Caco-2 (cell line): ENCODE measurements around the gene CPD. TPM values are rescaled to one million over a fixed set of nuclear protein-coding genes. Genes with fewer than 3 reads are reported as not detected.

Experiments
- Bru-seq: library from RNA; stranded (reverse); fragments of 400-500 nt; gene quantifications from one replicate; lab custom pipeline; 2021; lab: Mats Ljungman, UMichigan
- BruChase-seq, 2 experiments: library from RNA; stranded (reverse); fragments of 400-500 nt; gene quantifications; one replicate each; lab custom pipeline; 2021; lab: Mats Ljungman, UMichigan
- BruUV-seq: library from RNA; stranded (reverse); fragments of 400-500 nt; replicated peaks from 2 replicates; lab custom pipeline; 2021; lab: Mats Ljungman, UMichigan
- CTCF ChIA-PET: fragments of 300-600 bp; sonication (Branson Sonifier 250); formaldehyde crosslinking; loops from one replicate; lab custom pipeline; 2022; ENCODE audit warnings: antibody characterized with exemption; lab: Charles Lee
- POLR2A ChIA-PET: fragments of 300-600 bp; sonication (Branson Sonifier 250); formaldehyde crosslinking; loops from one replicate; lab custom pipeline; 2022; ENCODE audit warnings: antibody characterized with exemption; lab: Charles Lee
- DNase-seq, 2 experiments: peaks; one replicate each; pipeline versions ENCODE4 v3.0.0 to v3.0.0-alpha.2; 2020 to 2022
- H3K27me3 ChIP-seq: replicated peaks from 2 replicates; pipeline ENCODE4 v1.6.0; 2011; ENCODE audit warnings: low read length; ENCODE audit not compliant: control insufficient read depth, insufficient read depth
- H3K36me3 ChIP-seq: 2 replicates; pipeline ENCODE4 v1.5.1; 2011; ENCODE audit warnings: low read length; ENCODE audit not compliant: control insufficient read depth, insufficient read depth
- H3K4me1 ChIP-seq: fragments of 250-450 bp; sonication (Bioruptor Pico); 2 replicates; pipeline ENCODE4 v1.5.1; 2020; ENCODE audit warnings: mild to moderate bottlenecking
- H3K4me3 ChIP-seq: 2 replicates; pipeline ENCODE4 v1.5.1; 2011; ENCODE audit warnings: low read depth, mild to moderate bottlenecking, control low read depth, low read length
- H3K9me3 ChIP-seq: fragments of 250-450 bp; sonication (Bioruptor Pico); 2 replicates; pipeline ENCODE4 v1.5.1; 2020; ENCODE audit warnings: mild to moderate bottlenecking, moderate library complexity
- H3K27ac Mint-ChIP-seq: one replicate; pipeline ENCODE4 v1.8.0; 2022; ENCODE audit warnings: mixed read lengths; ENCODE audit not compliant: unreplicated experiment
- H3K27me3 Mint-ChIP-seq: one replicate; pipeline ENCODE4 v1.8.0; 2022; ENCODE audit warnings: mixed read lengths; ENCODE audit not compliant: insufficient read depth, unreplicated experiment
- H3K36me3 Mint-ChIP-seq: one replicate; pipeline ENCODE4 v1.8.0; 2022; ENCODE audit warnings: mild to moderate bottlenecking, mixed read lengths; ENCODE audit not compliant: insufficient read depth, unreplicated experiment
- H3K4me1 Mint-ChIP-seq: one replicate; pipeline ENCODE4 v1.8.0; 2022; ENCODE audit warnings: low read depth, mixed read lengths; ENCODE audit not compliant: unreplicated experiment
- H3K4me3 Mint-ChIP-seq: one replicate; pipeline ENCODE4 v1.8.0; 2022; ENCODE audit warnings: mild to moderate bottlenecking, moderate library complexity, mixed read lengths; ENCODE audit not compliant: unreplicated experiment
- H3K9me3 Mint-ChIP-seq: one replicate; pipeline ENCODE4 v1.8.0; 2022; ENCODE audit warnings: mixed read lengths; ENCODE audit not compliant: unreplicated experiment
- intact Hi-C: fragments of 100-400 bp; cut with micrococcal nuclease; formaldehyde crosslinking; loops from one replicate; pipeline ENCODE4 v1.10.0; 2022; ENCODE audit not compliant: unreplicated experiment
- long read RNA-seq: library from polyadenylated mRNA; stranded (forward); transcript quantifications from one replicate; pipeline ENCODE4 v2.0.0, GENCODE V29; 2022
- total RNA-seq: library from RNA; stranded (reverse); gene quantifications from 2 replicates; pipeline ENCODE4 v1.2.3, GENCODE V29; 2022
- TF ChIP-seq, protein P1 (sequence below), 2 experiments: fragments of 200-600 bp in 1 of 2; IDR thresholded peaks; 1 replicate in 1 of 2; 2 replicates in 1 of 2; pipeline versions ENCODE4 v1.5.1 to v1.8.0; 2011 to 2022; ENCODE audit warnings: antibody characterized with exemption in 1 of 2, control low read depth in 1 of 2, inconsistent platforms in 1 of 2, low read depth in 1 of 2, low read length in 1 of 2, mild to moderate bottlenecking in 1 of 2, moderate library complexity in 1 of 2; ENCODE audit not compliant: insufficient read depth in 1 of 2, severe bottlenecking in 1 of 2, unreplicated experiment in 1 of 2

The CPD gene
- total RNA-seq (127 and 149 TPM in 2 replicates), Bru-seq, nascent RNA (percentile 90 among the genes with signal in this experiment), BruChase-seq, experiment 1, labeled RNA remaining after a 2-hour chase (percentile 87 among the genes with signal in this experiment), BruChase-seq, experiment 2, labeled RNA remaining after a 6-hour chase (percentile 94 among the genes with signal in this experiment)
- long read RNA-seq, full-length matches to known transcripts: 112 of 176 reads
- long read RNA-seq, partial matches to known transcripts: 25 of 176 reads
- long read RNA-seq, other reads (novel, unspliced or antisense): 39 of 176 reads

DNA sequence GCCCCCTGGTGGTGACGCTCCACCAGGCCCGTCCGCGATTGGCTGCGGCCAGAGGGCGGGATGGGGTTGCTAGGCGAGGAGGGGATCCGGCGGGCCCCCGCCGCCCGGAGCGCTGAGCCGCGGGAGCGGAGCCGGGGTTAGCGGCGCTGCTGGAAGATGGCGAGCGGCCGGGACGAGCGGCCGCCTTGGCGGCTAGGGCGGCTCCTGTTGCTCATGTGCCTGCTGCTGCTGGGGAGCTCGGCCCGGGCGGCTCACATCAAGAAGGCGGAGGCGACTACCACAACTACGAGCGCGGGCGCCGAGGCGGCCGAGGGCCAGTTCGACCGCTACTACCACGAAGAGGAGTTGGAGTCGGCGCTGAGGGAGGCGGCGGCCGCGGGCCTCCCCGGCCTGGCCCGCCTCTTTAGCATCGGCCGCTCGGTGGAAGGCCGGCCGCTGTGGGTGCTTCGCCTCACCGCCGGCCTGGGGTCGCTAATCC is at the start of gene CPD:
Gene CPD, plus strand, starts transcription at position 103 of the 478 bp plus-strand sequence. Its CDS starts 54 bp downstream, at position 157.
- no TSS peak for BruUV-seq
- peak within 1 kb of the TSS; percentile 64 for H3K4me3 ChIP-seq
- DNase-seq: peak; percentile 96 to 99
- H3K36me3 ChIP-seq: no peaks in the 10 kb centered on the region
- TF ChIP-seq, protein P1, sequence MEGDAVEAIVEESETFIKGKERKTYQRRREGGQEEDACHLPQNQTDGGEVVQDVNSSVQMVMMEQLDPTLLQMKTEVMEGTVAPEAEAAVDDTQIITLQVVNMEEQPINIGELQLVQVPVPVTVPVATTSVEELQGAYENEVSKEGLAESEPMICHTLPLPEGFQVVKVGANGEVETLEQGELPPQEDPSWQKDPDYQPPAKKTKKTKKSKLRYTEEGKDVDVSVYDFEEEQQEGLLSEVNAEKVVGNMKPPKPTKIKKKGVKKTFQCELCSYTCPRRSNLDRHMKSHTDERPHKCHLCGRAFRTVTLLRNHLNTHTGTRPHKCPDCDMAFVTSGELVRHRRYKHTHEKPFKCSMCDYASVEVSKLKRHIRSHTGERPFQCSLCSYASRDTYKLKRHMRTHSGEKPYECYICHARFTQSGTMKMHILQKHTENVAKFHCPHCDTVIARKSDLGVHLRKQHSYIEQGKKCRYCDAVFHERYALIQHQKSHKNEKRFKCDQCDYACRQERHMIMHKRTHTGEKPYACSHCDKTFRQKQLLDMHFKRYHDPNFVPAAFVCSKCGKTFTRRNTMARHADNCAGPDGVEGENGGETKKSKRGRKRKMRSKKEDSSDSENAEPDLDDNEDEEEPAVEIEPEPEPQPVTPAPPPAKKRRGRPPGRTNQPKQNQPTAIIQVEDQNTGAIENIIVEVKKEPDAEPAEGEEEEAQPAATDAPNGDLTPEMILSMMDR (IDR thresholded peaks at IDR 0.05; ENCODE audit: insufficient read depth in 1 of 2, low read depth in 1 of 2, low read length in 1 of 2, severe bottlenecking in 1 of 2, unreplicated experiment in 1 of 2): peak in 1 of 2 experiments; percentile 16
- Mint-ChIP-seq H3K9me3 (no peaks in the 10 kb centered on the region), H3K27ac (peak within 1 kb of the TSS; percentile 86), H3K4me3 (peak within 1 kb of the TSS; percentile 88), H3K36me3 (peaks cover 16% of the 10 kb centered on the region), H3K4me1 (peaks cover 34% of the 10 kb centered on the region), H3K27me3 (no peaks in the 10 kb centered on the region)
- peaks cover 40% of the 10 kb centered on the region for H3K4me1 ChIP-seq
- ChIA-PET POLR2A (interaction anchor here (0.6 kb wide), 1 partner anchor 362 kb away, joined by 5 read pairs; no protein-coding TSS in a partner anchor), CTCF (no interaction called here)
- no peaks in the 10 kb centered on the region for H3K9me3 ChIP-seq
- no peaks in the 10 kb centered on the region for H3K27me3 ChIP-seq
- intact Hi-C loops: loop anchor here (1.0 kb wide), 2 partner anchors 35 to 39 kb away; no protein-coding TSS in a partner anchor

DNA sequence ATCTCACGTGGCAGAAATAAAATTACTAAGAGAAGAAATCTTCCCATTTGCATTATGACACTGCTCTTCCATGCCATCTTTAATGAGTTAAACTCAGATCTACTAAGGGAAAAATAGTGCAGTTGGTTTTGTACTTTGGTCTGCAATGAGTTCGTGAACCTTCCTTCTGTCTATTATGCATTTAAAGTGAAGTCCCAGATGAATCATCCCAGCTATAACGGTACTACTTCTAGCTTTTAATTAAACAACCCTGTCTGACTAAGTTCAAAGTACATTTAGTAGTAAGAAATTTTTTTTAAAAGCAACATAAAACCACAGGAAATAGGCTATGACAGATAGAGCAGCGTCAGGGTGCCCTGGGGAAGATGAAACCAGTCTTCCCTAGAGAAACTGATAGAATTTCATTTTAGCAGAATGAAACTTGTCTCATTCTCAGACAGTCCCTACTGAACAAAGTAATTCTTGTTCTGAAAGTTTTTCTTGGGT is 46.6 kb upstream of the CPD start:
- no TSS peak for BruUV-seq
- Mint-ChIP-seq H3K36me3 (no peaks in the 10 kb centered on the region), H3K27me3 (no peaks in the 10 kb centered on the region), H3K4me3 (no peak overlapping the region), H3K4me1 (peaks cover 31% of the 10 kb centered on the region), H3K9me3 (no peaks in the 10 kb centered on the region), H3K27ac (no peak overlapping the region)
- H3K36me3 ChIP-seq: no peaks in the 10 kb centered on the region
- no peaks in the 10 kb centered on the region for H3K9me3 ChIP-seq
- no peaks in the 10 kb centered on the region for H3K27me3 ChIP-seq
- TF ChIP-seq, protein P1 (IDR thresholded peaks at IDR 0.05; ENCODE audit: insufficient read depth in 1 of 2, low read depth in 1 of 2, low read length in 1 of 2, severe bottlenecking in 1 of 2, unreplicated experiment in 1 of 2): no peak
- no peak overlapping the region for H3K4me3 ChIP-seq
- DNase-seq: no peak
- ChIA-PET CTCF (interaction anchor here (0.5 kb wide), 1 partner anchor 305 kb away, joined by 3 read pairs; no protein-coding TSS in a partner anchor), POLR2A (no interaction called here)
- H3K4me1 ChIP-seq: peaks cover 37% of the 10 kb centered on the region
- intact Hi-C loops: no loop called here

DNA sequence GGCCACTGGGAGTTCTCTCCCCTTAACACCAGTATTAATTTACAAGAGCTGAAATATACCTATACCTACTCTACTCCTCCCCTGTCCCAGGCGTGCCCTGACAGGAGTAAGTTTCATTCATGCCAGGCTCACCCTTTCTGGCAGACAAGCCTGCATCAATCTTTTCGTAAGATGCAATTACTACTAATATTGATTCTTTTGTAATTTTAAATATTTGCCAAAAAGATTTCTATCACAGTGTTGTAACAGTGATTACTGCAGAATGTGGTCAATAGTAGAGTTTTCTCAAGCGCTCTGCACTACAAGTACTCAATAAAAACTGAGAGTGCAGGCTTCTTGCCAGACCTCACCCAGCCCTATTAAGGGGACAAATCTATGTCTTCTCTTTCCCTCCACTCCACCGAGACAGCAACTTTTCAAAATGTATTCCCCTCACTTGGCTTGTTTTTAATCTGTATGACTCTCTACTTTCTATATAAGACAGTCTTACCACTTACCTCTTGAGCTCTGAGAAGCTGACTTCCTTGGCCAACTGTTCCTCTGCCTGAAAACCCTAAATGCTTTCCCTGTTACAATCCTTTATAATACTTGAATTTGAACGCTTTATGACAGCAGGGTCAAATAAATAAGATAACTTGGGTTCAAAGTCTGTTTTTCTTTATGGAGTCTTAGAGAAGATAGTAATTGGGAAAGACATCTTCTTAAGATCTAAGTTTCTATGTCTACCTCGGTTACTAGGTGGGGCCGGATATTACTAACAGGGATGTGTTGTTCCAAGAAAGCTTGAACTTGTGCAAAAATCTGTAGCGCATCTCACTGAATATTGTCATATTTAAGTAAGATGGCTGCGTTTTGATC is 45.0 kb upstream of the CPD start, which contains the start of gene TMIGD1:
Gene TMIGD1, minus strand, starts transcription at position 555 of the 858 bp plus-strand sequence. CDS start 1,924 bp downstream, outside the sequence.
- ChIA-PET POLR2A (no interaction called here), CTCF (interaction anchor here (0.6 kb wide), 1 partner anchor 181 kb away, joined by 3 read pairs; no protein-coding TSS in a partner anchor)
- no peaks in the 10 kb centered on the region for H3K36me3 ChIP-seq
- no peaks in the 10 kb centered on the region for H3K36me3 Mint-ChIP-seq
- no peaks in the 10 kb centered on the region for H3K9me3 Mint-ChIP-seq
- TF ChIP-seq, protein P1 (IDR thresholded peaks at IDR 0.05; ENCODE audit: insufficient read depth in 1 of 2, low read depth in 1 of 2, low read length in 1 of 2, severe bottlenecking in 1 of 2, unreplicated experiment in 1 of 2): no peak
- H3K27me3 ChIP-seq: no peaks in the 10 kb centered on the region
- intact Hi-C loops: no loop called here
- H3K4me3 Mint-ChIP-seq: no peak within 1 kb of the TSS
- peaks cover 45% of the 10 kb centered on the region for H3K4me1 Mint-ChIP-seq
- no peak within 1 kb of the TSS for H3K4me3 ChIP-seq
- BruUV-seq: no TSS peak
- H3K27ac Mint-ChIP-seq: peak within 1 kb of the TSS; percentile 3
- no peak for DNase-seq
- H3K9me3 ChIP-seq: no peaks in the 10 kb centered on the region
- H3K27me3 Mint-ChIP-seq: no peaks in the 10 kb centered on the region
- peaks cover 45% of the 10 kb centered on the region for H3K4me1 ChIP-seq
